ENCODE measurements around the gene IL34.

The IL34 gene

DNA sequence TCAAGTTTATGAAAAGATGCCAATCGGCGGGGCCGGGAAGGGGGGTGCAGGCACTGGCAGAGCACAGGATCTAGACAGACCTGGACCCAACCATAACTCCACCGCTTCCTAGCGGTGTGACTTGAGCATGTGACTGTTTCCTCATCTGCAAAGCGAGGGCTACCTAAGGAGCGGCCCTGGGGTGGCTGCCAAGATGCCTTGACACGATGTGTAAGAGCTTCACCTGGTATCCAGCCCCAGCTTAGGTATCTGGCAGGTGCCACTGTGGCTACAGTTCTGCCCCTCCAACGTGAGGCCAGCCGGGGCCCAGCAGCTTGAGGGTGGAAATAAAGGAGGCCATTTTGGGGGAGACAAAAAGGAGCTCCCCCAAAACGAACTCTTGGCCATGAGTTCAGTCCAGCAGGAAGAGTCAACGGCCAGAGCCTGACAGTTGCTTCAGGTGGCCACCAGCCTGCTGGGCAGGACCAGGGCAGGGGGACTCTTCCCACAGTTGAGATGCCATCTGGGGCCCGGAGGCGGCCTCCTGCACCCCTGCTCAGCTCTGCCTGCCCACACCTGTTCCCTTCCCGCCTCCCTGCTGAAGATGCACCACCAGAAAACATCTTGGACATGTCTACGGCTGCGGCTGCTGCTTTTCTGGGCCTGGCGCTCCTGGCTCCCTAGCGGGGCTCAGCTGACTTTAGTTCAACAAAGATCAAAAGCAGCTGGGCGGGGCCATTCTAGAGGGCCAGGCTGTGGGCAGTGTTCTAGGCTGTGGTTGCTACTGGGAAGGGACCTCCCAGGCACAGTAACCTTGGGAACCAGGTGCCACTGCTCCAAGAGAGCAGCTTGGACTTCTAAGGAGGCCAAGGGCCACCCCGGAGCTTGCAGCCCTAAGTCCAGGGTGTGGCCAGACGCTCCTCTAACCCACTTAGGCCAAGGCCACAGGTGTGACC is 42.9 kb downstream of the IL34 start:
- DNase-seq (ENCODE audit: low spot score): no peak

DNA sequence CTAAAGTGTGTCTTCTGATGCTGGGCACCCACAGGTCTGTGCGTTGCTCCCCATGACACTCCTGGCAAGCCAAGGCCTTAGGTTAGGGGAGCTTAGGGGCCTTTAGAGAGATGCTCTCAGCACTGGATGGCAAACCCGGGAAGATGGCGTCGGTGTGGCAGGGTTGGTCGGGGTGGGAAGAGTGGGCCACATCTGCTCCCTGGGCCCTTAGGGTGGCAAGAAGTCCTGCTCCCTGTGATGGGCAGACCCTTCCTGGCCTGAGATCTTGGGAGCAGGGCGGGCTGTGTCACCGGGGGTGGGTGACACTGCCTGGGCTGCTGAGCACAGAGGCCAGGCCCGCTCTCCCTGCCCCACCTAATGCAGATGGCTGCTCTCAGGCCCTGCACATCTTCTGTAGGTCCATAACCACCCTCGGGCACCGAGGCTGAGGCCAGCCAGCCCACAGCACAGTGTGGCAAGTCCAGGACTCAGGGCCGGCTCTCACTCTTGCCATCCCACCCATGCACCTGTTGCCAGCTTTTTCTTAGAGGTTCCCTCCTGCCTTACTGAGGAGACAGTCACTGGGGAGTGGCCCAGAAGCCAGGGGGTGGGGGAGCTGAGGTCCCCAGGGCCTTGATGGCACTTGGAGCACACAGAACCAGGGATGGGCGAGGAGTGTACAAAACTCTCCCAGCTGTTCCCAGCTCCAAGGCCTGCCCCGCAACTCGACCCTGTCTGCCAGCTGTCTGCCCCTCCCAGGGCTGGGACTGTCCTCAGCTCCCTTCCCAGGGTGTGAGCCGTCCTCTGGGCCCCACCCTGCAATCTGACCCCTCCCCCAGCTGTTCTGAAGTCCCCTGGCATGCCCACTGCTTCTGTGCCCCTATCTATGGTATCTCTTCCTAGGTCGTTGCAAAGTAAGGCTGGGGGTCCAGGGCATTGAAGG is 43.9 kb downstream of the IL34 start:
- no peak for DNase-seq (ENCODE audit: low spot score)

DNA sequence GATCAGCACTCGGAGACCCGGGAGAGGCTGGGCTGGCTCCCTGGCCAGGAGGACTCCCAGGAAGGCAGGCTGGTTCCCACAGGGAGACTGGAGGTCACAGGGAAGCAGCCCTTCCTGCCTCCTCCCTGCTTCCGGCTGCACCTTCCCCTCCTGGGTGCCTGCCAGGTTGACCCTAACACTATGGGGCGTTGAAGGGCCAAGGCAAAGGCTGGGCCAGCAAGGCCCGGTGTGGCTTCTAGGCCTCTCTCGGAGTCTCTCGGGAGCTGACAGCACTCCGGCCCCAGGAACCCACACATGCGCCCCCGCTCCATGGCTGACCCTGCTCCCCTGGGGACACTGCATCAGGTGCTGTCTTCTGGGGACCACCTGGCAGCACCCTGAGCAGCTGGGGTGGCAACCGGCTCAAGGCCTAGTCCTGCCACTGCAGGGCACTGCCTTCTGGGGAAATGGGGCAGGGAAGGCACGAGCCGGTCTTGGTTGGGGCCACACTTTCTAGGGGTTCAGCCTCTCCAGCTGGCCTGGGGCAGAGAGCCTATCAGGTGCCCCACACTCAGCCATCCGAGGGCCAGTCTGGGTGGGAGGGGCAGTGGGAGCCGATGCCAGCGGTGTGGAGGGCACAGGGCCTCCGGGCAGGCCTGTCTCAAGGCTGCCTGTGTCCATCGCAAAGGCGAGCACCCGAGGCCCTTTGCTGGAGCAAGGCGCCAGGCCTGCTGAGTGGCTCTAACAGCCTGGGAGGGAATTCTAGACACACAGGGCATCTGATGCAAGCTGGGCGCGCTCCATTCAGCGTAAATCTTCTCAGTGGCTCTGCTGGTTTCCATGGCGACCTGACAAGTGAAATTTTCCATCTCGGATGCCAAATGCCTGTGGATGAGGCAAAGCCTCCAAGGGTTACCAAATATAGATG is 45.1 kb downstream of the IL34 start:
- DNase-seq (ENCODE audit: low spot score): peak; percentile 89

DNA sequence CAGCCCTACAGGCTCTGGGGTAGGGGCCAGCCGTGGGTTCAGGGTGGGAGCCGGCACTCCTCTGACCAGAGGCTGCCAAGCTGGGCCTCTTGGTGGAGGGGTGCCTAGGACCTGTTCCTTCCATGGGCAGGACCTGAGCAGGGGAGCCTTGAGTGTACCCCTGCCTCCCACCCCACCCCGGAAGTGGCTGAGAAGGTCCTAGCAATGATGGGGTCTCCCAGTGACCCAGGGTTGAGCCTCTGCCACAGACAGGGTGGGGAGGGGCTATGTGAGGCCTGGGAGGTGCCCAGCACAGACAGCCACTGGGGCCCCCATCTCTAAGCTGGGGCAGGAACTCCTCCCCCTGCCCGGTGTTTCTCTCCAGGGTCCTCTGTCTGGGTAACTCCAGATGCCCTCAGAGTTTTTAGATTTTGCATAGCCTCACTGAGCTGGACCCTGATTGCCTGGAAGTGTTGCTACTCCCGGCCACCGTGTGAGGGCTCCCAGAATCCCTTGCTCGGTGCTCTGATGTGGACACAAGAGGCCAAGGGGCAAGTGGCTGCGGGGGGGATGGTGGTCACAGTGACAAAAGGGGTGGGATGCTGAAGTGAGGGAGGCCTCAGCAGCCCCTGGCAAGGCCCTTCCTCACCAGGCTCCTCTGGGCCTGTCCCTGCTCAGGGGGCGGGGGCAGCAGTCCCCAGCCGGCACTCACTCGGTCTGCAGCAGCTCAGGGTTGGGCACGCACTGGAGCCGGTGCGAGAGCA is 45.9 kb downstream of the IL34 start:
- no peak for DNase-seq (ENCODE audit: low spot score)

DNA sequence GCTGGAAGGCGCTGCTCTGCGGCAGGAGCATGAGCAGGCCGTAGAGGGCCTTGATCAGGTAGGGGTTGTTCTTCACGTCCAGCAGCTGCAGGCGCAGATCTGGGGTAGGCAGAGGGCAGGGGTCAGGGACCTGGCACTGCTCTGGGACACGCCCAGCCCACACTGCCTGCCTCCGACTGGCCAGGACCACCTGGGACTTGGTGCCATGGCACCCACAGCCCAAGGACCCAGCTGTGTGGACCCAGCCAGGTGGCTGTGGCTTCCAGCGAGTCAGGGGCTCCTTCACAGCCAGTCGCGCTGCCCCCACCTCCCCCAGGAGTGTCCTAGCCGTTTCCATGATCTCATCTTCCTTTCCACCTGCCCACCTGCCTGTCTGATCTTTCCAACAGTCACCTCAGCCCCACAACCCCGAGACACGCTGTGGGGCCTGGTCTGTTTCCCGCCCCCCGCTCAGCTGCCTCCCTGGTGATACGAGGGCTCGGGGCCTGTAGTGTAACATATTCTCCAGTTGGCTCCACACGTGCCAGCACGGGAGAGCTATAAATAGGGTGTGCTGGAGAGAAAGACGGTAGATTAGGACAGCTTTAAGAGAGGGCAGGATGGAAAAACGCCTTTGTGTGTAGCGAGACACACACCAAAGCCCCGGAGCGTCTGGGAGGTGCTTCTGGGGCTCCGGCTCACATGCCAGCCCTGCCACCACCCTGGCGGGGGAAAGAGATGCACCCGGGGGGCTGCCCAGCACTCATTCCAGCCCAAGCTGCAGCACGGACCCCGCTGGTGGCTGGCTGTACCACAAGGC is 46.7 kb downstream of the IL34 start:
- DNase-seq (ENCODE audit: low spot score): no peak

DNA sequence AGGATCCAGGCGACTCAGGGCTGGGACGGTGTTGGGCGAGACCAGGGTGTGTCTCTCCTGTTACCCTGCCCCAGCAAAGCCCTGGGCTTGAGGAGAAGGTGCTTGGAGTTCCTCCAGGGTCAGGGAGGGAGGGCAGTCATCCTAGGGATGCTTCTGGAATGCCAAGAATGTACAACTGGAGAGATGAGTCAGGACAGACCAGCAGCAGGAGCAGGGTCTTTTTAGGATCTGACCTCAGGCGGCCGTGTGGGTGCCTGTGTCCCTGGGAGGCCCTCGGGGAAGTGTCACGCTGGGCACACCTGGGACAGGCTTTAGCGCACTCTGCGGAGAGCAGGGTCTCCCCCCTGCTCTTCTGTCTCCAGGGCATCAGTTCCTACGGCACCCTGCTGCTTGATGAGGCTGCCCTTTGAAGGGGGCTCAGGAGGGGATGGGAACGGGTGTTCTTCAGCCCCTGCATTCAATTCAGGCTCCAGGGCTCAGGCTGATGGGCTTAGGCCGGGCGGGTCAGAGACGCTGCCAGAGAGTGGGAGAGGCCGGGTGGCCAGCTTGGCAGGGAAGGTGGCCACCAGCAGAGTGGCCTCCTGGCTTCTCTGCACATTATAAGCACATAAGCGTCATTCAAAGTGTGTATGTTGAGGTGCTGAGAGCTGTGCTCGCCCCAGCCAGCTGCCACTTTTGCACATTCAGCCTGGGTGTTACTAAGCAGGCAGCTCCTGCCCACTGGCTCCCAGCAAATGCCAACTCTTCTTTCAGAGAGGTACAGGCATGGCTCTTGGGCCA is 47.9 kb downstream of the IL34 start:
- DNase-seq (ENCODE audit: low spot score): peak; percentile 94

DNA sequence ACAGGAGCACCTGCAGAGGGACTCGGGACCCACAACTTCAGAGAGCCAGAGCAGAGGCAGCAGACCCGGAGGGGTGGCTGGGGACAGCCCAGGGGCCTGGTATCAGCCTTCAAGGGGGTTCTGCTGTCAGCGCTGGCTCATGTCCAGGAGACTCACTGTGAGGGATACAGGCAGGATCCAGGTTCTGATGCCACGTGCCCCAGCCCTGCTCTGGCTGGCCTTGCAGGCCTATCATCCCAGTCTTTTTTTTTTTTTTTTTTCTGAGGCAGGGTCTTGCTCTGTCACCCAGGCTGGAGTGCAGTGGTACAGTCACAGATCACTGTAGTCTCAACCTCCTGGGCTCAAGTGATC is 48.5 kb downstream of the IL34 start:
- DNase-seq (ENCODE audit: low spot score): no peak

DNA sequence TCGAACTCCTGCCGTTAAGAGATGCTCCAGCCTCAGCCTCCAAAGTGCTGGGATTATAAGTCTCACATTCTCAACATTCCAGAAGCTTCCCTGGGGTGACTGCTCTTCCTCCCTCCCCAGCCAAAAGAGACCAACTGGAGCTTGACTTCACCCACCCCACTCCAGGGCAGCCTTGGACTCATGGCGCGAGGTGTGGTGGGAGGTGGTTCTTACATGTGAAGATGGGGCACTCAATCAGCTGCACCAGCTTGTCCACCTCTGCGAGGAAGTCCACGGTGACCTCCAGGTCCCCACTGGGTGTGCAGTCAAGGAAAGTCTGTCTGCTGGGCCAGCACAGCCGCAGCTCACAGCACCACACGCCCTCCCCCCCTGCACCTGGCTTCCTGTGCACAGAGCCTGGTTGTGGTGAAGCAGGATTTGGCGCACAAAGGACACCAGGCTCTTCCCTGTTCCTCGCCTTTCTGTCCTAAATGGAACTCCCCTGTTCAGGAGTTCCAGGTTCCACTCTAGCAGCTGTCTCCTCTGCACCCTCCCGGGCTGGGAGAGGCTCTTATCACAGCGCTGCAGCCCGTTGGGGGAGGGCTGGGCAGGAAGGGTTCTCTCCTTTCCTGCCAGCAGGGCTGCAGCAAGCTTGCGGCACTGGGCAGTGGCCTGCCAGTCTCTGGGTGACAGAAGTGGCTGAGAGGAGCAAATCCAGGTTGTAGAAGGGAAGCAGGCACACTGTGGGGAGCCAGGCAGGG is 49.1 kb downstream of the IL34 start:
- no peak for DNase-seq (ENCODE audit: low spot score)

DNA sequence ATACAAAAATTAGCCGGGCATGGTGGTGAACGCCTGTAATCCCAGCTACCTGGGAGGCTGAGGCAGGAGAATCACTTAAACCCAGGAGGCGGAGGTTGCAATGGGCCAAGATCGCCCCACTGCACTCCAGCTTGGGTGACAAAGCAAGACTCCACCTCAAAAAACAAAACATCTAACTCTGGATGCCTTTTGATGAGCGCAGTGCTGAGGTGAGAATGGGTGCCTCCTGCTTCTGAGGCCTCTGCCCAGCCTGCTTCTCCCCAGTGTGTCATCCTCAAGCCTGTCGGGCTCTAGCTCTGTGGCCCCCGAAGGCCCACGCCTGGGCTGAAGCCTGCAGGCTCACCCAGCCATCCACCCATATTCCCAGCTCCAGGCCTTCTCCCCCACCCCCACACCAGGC is 50.0 kb downstream of the IL34 start:
- no peak for DNase-seq (ENCODE audit: low spot score)

DNA sequence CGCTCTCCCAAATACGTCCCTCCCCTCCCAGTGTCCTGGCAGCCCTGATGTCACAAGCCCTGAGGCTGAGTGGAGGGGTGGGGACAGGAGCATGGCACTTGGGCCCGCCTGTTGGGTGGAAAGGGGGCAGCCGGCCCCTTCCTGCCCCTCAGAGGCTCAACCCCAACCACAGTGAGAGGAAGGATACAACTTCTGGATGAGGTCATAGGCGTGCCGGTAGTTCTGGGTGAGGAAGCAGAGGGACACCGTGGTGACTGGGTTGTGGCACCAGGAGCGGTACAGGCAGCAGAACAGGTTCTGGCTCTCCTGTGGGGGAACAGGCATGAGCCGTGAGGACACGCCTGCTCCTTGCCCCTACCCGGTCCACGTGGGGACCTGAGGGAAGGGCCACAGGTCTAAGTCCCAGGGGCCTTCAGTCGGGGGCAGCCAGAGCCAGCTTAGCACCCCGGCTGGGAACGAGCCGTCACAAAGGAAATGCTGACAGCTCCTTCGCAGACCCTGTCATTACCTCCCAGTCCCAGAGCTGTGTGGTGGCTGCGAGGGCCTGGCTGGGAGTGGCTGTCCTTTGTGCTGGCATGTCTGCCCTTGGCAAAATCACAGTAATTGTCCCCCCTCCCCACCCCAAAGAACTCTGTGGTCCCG is 50.7 kb downstream of the IL34 start:
- DNase-seq (ENCODE audit: low spot score): no peak

DNA sequence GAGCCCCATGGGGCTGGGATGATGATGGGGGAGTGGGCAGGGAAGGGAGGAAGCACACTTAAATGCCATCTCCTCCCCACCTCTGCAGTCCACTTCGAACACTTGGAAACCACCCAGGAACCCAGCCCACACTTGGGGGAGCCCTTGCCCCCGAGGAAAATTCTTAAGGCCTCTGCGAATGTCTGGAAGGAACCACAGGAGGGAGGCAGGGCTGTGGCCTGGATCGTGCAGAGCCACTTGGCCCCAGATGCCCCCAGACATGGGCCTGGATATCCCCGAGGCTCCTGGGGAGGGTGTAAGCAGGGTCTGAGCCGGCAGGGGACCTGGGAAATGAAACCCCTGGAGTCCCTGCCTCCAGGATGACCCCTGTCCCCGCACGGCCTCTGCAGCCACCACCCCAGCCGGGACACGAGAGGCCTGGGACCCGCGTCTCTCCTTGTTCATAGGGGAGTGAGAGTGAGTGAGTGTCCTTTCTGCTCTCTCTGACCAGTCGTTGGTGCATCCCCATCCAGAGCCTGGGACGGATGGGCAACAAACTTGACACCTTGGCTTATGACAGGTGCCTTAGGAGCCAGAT is 51.3 kb downstream of the IL34 start:
- peak; percentile 57 for DNase-seq (ENCODE audit: low spot score)

DNA sequence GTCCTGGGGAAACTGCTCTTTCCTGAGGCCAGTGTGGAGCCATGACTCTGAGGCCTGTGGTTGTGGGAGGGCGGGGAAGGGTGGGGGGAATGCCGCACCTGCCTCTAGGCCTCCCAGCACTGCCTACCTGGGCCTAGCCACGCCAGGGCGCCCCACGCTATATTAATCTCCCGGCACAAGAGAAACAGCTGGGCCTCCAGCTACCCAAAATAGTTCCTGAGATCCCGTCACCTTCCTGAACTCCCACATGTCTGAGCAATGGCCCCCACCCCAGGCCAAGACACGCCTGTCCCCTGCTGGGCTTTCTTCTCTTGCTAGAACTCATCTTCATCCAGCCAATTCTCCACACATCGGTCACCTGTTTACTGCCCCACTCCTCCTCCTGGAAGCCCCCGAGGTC is 52.5 kb downstream of the IL34 start:
- DNase-seq (ENCODE audit: low spot score): no peak

DNA sequence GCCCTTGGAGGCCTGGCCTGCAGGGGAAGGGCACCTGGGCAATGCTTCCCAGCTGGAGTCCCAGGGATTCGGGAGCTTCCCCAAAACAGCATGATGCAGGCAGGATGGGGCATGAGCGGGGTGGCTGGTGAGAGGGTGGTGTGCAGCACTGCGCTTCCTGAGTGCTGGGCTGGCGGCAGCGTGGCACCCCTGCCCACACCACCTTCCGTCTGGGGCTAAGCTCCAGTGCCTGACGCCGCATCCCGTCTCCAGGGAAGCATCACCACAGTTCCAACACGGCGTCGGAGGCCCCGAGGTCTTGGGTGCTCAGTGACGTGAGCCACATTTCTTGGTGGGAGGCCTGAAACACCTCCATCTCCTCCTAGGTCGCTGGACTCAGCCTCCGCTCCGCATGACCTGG is 53.3 kb downstream of the IL34 start:
- no peak for DNase-seq (ENCODE audit: low spot score)

DNA sequence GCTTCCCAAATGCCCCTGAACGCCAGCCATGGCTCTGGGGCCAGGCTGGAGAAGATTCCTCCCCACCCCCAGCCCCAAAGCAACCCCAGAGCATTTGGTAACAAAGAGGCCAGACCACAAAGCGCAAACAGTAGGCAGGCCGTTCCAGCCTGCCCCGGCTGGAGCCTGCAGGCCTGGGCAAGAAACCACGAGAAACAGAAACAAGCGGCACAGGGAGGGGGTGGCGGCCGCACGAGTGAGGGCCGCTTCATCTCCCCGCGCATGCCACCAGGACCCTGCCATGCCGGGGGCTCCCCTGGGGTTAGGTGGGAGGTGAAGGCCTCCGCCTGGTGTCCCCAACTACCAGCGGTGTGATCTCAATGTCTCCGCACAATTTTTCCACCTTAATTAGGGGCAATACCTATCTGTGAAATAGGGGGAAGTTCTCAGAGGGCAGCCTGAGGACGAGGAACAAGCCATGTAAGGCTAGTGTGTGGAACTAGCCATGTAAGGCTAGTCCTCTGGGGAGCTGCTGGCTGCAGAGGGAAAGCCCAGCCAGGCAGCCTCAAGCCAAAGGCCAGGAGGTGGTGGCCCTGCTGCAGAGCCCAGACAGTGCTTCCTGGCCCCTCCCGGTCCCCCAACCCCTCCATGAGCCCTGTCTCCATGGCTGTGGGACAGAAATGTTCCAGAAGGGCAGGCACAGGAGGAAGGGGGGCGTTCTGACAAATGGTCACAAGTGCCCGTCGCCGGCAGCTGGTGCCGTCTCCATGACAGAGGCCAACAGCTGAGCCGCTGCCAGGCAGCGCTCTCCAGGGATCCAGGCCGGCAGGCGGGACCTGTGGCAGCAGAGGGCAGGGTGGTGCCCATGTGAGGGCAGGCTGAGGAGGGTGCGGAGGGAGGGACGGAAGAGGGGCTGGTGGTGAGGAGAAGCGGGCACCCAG is 54.0 kb downstream of the IL34 start:
- no peak for DNase-seq (ENCODE audit: low spot score)

DNA sequence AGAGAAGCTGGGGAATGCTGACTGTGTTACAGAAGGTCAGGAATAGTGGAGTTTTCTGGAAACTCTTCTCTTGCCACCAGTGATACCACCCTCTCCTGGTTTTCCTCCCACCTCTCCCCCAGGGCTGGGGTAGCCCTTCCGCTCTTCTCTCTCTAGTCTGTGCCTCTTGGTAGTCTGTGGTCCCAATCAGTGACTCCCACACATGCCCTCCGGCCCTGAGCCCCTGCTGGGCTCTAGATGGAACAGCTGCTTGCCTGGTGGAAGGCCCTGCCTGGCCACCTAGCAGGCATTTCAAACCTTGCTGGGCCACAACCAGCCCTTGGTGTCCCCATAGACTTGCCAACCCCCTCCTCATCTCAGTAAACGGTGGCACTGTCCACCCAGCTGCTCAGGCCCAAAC is 54.7 kb downstream of the IL34 start:
- no peak for DNase-seq (ENCODE audit: low spot score)

DNA sequence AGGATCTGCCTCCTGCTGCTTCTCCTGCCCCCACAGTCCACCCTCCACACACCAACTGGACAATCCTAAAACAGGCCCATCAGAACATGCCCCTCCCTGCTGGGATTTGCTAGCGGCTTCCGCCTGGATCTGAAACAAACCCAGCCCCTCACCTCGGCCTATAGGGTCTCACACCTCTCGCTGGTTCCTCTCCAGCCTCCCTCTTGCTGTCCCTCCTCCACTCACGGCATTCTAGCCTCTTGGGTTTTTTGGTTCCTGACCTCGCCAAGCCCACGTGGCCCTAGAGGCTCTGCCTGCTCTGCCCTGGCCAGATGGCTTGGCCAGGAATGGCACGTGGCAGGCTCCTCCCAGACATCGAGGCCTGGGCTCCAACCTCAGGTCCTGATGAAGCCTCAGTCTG is 55.2 kb downstream of the IL34 start:
- no peak for DNase-seq (ENCODE audit: low spot score)

DNA sequence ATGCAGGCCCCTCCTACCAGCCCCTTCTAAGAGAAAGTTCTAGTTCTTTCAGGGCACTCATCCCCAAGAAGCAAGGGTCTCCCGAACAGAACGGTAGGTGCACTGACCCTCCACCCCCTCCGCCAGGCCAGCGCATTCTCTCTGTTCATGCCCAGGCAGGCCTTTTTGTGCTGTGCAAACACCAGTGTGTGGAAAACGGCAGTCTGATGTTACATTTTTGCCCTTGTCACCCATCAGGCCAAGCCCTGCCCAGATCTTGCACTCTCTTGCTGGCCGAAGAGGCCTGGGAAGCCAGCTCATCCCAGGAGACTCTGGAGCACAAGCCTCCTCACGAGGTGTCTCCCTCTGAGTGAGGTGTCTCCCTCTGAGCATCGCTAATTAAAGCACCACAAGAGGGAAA is 55.6 kb downstream of the IL34 start:
- DNase-seq (ENCODE audit: low spot score): no peak

All from GM03348 (cell line).